8988T (cell line): ENCODE data around the gene REG4.
A peak's percentile ranks its signal among the peaks of the same experiment; 100 is the strongest.
"Not testable (repeated sequence)": the region's sequence is repeated elsewhere in the genome, so short reads cannot be mapped to it uniquely, and the experiment has no call there.

Experiments
- DNase-seq: peaks from one replicate; pipeline ENCODE4 v3.0.0; 2011

REG4 gene

DNA sequence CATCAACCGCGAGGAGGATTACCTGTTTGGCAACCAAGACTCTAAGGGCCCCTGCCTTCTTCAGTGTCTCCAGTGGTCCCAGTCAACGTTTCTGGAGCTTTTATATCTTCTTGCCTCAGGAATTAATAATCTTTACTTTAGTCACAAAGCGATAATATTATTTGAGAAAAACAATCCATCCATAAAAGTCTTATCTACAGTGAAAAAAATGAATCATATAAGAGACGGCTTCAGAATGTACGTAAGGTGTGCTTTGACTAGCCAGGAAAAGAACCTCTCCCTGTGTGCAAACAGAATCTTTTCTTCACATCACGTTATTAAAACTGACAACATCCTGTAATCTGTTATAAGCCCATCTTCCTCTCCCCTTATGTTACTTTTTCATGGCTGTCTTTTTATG is at the start of gene REG4:
Gene REG4 (minus strand): TSS at position 74 of the 400 bp plus-strand sequence. CDS start 2,691 bp downstream, outside the sequence.
- DNase-seq, result no peak

DNA sequence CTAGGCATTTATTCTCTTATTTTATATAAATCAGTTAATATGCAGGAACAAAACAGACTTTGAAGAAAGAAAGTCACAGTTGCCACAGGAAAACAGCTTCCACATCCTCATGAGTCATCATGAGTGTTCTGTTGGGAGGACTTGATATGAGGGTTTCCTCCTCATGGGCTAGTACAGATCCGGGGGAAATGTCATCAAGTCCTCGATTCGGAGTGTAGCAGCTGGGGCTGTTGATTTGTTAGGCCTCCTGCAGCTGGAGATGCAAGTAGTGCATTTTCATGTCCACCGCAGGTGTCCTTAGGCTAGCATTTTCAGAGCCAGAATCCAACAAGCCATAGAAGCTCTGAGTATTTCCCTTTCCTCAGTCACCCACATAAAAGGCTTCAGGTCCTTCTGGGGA is 48.4 kb upstream of the REG4 start:
- peak; percentile 20 for DNase-seq

DNA sequence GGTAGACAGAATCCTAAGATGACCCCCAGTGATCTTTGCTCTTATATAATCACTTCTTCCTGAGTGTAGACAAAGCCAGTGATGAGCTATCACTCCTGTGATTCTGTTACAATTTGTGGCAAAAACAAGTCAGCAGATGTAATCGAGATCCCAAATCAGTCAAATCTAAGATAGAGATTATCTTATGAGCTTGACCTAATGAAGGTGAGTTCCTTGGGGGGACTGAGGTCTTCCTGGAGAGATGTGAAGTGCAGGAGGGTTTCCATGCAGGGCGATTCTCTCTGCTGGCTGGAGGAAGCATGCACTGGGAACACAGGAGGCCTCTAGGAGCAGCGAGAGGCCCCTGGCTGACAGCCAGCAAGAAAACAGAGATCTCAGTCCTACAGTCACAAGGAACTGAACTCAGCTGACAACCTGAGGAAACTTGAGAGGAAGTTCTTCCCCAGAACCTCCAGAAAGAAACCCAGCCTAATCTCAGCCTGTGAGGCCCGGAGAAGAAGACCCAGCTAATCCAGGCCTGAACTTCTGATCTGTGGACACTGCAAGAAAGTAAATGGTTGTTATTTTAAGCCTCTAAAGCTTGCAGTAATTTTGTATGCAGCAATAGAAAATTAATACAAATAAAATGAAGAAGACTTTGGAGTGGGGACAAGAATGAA is 47.4 kb upstream of the REG4 start:
- not testable (repeated sequence) for DNase-seq

DNA sequence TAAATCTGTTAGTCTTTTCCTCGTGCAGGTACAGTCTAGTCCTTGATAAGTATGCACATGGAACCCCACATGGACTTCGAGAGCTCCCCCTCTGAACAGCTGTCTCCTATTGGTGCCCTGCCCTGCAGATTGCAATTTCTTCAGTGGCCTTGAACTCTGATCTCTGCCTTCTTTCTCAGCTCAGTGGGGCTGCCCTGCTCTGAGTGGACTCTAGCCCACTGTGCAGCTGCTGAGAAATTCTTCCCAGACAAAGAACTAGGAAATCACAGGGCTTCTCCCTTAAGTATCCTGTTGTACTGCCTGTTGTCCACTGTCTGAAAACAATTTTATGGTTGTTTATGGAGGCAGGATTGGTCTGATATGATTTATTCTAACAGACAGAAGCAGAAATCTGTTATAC is 46.9 kb upstream of the REG4 start:
- DNase-seq, result no peak

DNA sequence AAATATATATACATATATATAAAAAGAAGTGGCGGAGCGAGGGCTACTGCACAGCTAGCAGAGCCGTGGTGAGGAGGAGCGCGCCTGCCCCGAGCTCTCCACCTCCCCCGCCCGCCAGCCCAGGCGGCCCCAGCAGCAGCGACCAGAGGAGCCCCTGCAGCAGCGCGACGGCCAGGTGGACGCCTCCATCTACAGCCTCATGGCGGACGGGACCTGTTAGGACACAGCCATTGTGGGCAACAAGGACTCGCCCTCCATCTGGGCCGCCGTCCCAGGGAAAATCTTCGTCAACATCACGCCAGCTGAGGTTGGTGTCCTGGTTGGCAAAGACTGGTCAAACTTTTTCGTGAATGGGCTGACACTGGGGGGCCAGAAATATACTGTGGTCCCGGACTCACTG is 41.9 kb upstream of the REG4 start:
- DNase-seq, result no peak

DNA sequence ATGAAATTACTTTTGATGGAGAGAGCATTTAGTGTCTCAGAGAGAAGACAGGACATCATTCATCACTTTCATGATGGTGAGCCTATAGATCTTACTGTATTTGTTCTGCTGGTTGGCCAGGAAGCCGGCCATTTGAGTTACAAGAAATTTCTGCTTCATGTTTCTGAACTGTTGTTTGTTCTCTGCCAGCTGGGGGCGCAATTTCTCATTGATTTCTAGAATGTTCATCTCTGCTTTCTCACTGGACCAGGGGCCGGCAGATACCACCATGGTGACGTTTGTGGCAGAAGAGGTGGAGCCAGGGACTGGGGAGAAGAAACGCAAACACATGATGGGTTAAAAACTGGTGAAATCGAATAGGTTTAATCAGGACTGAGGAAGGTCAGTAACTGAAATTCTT is 32.9 kb upstream of the REG4 start:
- DNase-seq, result not testable (repeated sequence)

DNA sequence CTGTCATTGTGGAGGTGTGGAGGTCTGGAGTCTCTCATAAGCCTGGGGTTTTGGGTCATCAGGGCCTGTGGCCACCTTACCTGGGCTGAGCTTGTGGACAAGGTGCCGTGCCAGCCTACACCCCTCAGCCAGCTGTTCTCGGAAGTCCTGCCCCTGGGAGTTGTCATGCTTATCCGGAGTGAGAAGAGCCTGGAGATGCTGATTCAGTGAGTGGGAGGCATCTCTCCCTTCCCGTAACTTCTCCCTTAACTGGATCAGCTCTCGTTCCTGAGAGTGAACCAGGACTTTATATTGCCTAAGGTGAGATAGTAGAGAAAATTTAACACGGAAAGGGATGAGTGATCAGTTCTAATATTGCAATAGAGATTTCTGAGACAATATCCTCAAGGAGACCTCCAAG is 30.0 kb upstream of the REG4 start:
- DNase-seq, result no peak

DNA sequence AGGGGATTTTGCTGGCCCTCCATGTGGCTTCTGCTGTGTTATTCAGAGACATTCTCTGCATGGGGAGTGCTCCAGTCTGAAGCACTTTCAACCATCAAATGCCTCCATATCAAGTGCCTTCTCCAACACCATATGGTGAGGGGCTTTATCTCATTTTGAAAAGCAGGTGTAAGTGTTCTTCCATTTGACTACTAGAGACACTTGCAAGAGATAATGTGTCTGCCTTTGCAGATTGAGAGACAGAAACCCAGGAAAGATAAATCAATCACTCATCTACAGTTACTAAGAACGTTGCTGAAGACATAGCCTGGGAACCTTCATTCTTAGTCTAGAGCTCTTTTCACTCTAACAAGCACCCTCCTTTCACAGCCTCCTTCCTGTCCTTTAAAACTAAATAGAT is 29.5 kb upstream of the REG4 start:
- no peak for DNase-seq

DNA sequence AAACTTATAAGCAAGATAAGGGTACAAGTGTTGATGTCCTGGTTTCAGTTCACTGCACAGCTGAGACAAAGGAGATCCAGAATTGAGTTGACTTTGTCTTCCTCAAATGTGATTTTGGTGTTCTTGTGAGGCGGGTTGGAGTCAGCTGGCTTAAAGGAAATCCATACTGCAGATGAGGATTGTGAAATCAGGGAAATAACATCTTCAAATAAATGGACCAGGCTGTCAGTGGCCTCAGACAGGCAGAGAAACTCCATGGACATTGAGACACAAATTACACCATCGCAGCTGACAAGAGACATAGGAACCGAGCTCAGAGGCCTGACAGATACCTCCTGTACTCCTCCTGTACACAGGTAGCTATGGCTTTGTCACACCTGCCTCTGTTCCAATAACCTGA is 27.0 kb upstream of the REG4 start:
- no peak for DNase-seq

DNA sequence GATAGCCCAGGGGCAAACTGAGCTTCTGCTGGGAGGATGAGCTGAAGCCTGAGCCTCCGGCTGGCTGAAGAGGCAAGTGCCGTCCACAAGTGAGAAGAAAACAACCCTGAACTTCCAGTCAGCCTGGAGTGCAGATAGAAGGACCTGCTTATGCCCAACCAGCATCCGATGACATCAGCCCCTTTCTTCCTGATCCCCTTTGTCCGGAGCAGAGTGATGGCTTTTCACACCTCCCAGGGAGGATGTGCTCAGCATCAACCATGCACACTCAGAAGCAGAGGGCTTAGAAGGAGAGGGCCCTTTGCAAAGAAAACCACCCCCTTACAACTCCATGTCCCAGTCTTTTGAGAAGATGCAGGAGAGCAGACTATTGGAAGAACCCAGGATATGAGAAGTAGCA is 23.7 kb upstream of the REG4 start:
- DNase-seq, result no peak

DNA sequence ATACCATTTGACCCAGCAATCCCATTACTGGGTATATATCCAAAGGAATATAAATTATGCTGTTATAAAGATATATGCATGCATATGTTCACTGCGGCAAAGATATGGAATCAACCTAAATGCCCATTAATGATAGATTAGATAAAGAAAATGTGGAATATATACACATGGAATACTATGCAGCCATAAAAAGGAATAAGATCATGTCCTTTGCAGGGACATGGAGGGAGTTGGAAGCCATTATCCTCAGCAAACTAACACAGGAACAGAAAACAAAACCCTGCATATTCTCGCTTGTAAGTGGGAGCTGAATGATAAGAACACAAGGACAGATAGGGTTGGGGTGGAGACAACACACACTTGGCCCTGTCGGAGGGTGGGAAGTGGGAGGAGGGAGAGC is 19.8 kb upstream of the REG4 start:
- no peak for DNase-seq

DNA sequence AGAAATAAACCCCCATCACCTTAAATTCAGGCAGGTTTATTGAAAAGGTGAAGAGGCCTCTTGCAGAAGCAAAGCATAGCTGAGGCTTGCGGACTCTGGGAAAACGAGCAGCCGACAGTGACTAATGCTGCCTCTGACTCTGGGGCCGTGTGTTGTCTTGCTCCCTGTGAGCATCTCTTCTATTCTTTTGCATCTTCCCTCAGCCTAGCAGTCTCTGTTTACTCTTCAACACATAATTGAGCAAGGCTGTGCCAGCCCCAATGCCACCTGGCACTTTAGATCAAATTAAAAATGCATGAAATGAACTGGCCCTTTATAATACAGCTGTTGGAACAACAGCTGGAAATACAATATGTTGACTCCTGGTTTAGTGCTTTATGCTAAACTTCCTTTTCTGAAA is 18.4 kb upstream of the REG4 start:
- no peak for DNase-seq

DNA sequence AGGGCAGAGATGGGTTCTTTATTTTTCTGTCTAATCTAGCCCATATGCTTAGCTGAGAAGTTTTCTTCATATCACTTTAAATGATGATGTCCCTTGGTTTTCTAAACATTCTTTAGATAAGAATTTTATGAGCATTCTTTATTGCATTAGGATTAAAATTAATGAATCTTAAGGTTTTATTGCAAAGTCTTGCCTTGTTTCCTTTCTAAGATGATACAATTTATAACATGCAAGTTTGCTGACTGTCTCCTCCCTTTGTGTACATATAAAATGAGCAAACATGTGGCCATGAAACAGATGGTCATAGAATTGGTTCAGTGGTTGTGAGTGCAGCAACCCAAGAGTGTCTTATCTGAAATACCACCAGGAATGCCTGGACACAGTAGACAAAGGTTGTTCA is 17.7 kb upstream of the REG4 start:
- DNase-seq, result not testable (repeated sequence)

DNA sequence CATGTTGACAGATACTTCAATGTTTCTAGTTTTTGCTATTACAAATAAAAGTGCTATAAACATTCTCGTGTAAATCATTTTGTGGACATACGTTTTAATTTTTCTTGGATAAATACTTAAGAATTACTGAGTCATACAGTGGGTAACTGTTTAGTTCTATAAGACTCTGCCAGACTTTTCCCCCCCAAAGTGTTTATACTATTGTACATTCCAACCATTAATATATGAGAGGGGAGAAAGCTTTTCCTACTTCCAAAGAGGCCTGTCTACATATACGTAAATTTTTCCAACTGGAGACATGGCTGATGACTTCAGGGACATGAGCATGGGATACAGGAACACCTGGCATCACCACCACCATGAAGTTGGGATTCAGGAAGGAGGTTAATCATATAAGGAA is 17.0 kb upstream of the REG4 start:
- no peak for DNase-seq

DNA sequence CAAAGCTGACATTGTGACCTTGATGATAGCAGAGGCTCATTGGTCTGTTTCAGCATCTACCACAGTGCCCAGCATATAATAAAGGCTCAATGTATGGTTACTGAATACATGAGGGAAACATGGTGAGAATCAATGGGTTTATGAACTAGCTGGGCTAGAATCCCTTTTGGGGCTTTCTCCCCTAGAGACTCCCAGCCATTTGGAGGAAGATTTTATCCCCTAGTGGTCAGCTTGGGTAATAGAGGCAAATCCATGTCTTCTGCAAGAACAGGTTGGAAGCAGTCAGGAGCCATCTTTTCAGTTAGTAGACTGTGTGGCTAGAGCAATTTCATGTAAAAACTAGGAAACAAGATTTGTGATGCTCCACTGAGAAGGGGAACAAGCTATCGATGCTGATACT is 15.8 kb upstream of the REG4 start:
- peak; percentile 6 for DNase-seq

DNA sequence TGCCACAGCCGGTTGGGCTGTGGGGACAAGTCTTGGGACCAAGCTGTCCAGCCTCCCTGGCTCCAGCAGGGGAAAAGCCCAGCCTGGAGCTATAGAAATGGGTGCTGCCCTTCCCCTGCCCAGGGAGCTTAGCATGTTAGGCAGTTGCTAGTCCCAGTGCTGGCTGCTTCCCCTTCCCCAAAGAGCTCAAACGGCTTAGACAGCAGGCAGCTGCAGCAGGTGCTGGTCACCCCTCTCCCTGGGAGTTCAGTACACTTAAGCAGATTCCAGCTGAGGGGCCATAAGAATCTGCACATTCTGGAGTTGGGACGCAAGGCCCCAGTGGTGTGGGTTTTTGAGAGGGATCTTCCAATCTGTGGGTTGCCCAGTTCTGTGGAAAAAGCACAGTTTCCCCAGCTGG is 11.1 kb upstream of the REG4 start:
- no peak for DNase-seq

DNA sequence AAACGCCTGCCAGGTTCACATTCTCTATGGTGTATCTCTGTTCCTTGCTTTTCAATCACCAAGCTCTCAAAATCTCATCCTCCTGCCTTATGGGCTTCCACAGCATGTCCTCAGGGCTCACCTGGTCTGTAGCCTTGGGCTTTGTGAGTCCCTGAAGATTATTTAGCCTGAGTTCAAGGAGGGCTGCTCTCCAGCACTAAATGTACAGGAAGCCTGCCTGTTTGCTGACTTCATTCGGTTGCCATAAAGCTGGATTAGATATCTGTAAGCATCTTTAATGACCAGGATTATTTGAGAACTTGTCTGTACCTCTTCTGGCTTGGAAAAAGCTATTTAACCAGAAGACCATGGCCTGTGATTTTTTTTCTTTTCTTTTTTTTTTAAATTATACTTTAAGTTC is 6.9 kb upstream of the REG4 start:
- no peak for DNase-seq

DNA sequence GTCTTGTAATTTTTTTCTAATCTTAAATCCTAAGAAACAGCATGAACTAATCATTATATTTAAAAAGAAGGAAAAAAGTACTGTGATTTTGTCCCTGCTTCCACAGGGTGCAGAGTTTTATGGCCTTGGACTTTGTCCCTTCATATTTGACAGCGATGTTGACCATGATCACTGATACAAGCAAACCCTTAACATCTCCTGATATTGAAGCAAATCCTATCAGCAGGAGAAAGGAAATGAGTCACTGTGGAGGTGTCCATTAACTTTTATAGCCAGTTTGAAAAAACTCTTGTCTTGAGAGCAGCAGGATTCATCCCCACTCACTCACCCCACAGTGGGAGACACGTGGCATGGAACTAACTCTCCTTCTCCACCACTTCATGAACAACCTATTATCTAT is 5.1 kb upstream of the REG4 start:
- DNase-seq, result no peak

DNA sequence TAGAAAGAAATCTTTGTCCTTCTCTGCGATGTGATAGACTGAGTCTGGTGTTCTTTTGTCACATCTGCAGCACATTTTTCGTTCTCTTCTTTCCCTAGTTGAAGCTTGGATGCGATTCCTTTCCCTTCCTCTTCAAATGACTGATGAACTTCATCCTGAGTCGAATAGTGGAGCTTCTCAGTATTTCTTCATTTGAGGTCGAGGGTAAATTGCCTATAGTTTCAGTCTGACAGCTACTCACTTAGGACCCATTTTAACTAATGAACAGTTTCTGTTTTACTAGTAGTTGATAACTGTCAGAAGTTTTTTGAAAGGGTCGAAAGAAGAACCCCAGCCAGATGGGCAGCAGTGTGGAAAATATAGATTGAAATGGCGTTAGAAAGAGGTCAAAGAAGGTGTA is 4.7 kb upstream of the REG4 start:
- DNase-seq, result no peak

DNA sequence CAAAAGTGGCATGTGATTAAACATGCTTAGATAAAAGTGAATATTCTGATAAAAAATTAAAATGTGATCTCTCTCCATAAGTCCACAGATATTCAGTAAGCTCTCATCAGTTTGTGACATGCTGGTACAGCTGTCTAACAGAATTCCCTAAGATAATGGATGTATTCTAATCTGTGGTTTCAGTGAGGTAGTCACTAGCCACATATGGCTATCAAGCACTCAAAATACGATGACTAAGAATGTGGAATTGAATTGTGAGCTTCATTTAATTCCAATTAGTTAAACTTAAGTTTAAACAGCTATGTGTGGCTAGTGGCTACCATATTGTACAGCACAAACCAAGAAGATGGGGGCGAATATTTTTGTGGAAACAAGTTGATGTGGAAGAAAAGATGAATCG is 4.1 kb upstream of the REG4 start:
- no peak for DNase-seq

DNA sequence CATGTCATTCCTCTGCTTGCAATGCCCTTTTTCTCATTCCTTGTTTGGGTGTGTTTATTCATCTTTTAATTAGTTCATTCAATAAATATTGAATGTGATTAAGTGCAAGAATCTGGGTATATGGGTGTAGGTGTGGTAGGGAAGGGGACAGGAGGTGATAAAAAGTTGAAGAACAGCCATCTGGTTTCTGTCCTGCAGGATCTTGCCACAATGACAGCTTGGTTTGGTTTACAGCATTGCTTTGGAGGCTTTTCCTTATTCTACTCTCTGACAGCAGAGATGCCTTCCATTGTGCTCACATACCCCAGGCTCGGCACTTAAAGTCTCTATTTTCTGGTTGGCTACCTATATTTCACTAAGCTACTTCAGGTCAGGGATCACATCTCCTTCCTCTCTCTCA is 3.0 kb upstream of the REG4 start:
- DNase-seq, result no peak

DNA sequence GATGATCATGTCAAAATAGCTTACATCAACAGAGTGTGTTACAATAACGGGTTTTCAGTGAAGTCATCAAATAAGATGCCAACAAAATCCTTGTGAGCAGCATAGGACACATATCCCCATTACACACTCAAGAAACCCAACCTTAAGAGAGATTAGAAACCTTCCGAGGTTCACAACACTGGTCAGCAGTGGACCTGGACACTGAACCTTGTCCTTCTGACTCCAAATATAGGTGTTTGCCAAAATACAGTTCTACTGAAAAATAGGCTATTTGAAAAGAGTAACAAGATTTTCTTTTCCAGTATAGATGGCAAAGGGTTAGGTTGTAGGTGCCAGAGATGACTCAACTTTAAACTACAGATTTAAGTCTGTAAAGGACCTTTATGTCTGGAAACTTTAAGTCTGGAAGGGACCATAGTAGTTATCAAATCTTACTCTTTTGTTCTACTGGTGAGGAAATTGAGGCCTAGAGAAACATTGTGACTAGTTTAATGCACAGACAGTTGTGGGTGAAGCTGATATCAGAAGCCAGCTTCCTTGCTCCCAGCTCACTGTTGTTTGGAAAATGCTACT is 811 bp upstream of the REG4 start:
- no peak for DNase-seq

DNA sequence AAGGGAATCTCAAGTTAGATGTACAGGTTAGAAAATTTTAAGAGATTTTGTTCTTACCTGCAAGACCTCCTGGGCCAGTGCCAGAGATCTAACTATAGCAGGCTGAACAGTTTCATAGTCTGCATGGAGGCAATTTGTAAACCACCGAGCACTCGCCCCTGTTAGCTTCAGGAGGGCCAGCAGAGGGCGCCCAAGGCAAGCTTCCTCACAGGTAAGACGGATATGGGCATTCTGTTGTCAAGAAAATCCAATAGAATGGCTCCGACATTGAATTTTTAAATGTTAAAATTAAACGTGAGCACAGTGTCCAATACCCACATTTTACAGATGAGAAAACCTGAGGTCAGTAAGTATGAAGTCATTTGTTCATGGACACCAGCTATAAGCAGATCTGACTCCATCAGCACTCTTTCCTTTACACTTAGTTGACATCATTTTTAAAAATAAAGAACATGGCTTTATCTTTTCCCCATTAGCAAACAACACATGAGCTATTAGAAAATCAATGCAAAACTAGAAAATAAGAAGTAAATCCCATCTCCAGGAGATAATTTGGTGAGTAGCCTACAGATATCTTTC is 2.2 kb downstream of the REG4 start:
- peak; percentile 14 for DNase-seq

DNA sequence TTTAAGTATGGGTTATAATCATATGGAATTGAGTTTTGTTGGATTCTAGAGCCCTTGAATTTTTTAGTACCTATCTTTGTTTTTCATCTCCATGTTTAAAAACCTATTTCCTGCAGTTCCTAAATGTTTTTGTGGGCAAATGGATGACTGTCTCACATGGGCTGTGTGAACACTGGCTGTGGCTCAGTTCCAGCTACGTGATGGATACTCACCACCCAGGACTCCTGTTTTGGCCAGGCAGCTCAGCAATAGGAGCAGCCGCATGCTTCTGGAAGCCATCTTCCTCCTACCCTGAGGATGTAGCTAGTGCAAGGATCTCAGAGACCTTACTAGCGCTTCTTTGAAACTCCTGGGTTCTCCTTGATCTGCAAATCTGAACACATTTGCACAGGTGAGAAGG is 2.8 kb downstream of the REG4 start:
- no peak for DNase-seq

DNA sequence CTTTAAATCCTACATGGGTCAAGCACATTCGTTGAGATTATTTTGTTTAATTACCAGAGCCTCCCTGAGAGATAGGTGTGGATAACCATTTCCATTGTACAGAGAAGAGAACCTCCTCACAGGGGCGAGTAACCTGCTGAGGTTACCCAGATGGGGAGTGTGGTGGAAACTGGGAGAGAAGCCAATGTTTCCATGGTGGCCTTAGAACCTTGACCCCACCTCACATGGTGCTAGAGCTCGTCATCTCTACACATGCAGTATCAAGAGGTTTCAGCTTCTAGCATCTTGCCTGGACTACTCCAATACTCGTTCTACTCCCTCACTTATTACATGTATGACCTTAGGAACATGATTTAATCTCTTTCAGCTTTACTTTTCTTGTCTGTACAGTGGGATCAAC is 4.8 kb downstream of the REG4 start:
- no peak for DNase-seq
